SK-N-SH treated with all-trans-retinoic acid at 6 μM for 48 hours (cell line): ENCODE data around the gene BTG2.

Experiments
- ATAC-seq: fragments of 200-7000 bp; cut with Tn5 transposase; 3 replicates; pipeline ENCODE4 v1.9.1; 2020; ENCODE audit warnings: mild to moderate bottlenecking, moderate library complexity
- CREB5 ChIP-seq: fragments of 250-450 bp; sonication (Bioruptor Pico); IDR thresholded peaks from 2 replicates; pipeline ENCODE4 v1.5.1; 2020; ENCODE audit warnings: low read depth, mild to moderate bottlenecking, moderate library complexity
- CSDC2 ChIP-seq: fragments of 250-450 bp; sonication (Bioruptor Pico); IDR thresholded peaks from 2 replicates; pipeline ENCODE4 v1.5.0; 2020; ENCODE audit warnings: mild to moderate bottlenecking, moderate library complexity
- CSRNP3 ChIP-seq: fragments of 250-450 bp; sonication (Bioruptor Pico); IDR thresholded peaks from 2 replicates; pipeline ENCODE4 v1.5.1; 2021; ENCODE audit warnings: mild to moderate bottlenecking, moderate library complexity
- GLIS3 ChIP-seq: fragments of 250-450 bp; sonication (Bioruptor Pico); IDR thresholded peaks from 2 replicates; pipeline ENCODE4 v1.5.0; 2020; ENCODE audit warnings: mild to moderate bottlenecking, moderate library complexity
- ISL1 ChIP-seq: fragments of 250-450 bp; sonication (Bioruptor Pico); IDR thresholded peaks from 2 replicates; pipeline ENCODE4 v2.1.2; 2022; ENCODE audit warnings: mild to moderate bottlenecking, moderate library complexity
- OSR1 ChIP-seq: fragments of 250-450 bp; sonication (Bioruptor Pico); IDR thresholded peaks from 2 replicates; pipeline ENCODE4 v1.8.0; 2022; ENCODE audit warnings: moderate library complexity, mild to moderate bottlenecking, inconsistent platforms
- PATZ1 ChIP-seq: fragments of 250-450 bp; sonication (Bioruptor Pico); IDR thresholded peaks from 2 replicates; pipeline ENCODE4 v1.8.0; 2020; ENCODE audit warnings: mild to moderate bottlenecking, moderate library complexity, borderline replicate concordance
- POU6F1 ChIP-seq: fragments of 250-450 bp; sonication (Bioruptor Pico); IDR thresholded peaks from 2 replicates; pipeline ENCODE4 v1.8.0; 2021; ENCODE audit warnings: low read depth, mild to moderate bottlenecking, moderate library complexity, borderline replicate concordance
- RARB ChIP-seq: fragments of 250-450 bp; sonication (Bioruptor Pico); IDR thresholded peaks from 2 replicates; pipeline ENCODE4 v1.8.0; 2021; ENCODE audit warnings: mild to moderate bottlenecking, moderate library complexity
- TCF4 ChIP-seq: fragments of 250-450 bp; sonication (Bioruptor Pico); IDR thresholded peaks from 2 replicates; pipeline ENCODE4 v1.8.0; 2021; ENCODE audit warnings: mild to moderate bottlenecking, moderate library complexity, borderline replicate concordance
- TOX ChIP-seq: fragments of 250-450 bp; sonication (Bioruptor Pico); IDR thresholded peaks from 2 replicates; pipeline ENCODE4 v1.8.0; 2021; ENCODE audit warnings: mild to moderate bottlenecking, moderate library complexity, borderline replicate concordance
- TSHZ2 ChIP-seq: fragments of 250-450 bp; sonication (Bioruptor Pico); IDR thresholded peaks from 2 replicates; pipeline ENCODE4 v1.5.0; 2020; ENCODE audit warnings: mild to moderate bottlenecking, moderate library complexity
- ZFP3 ChIP-seq: fragments of 250-450 bp; sonication (Bioruptor Pico); IDR thresholded peaks from 2 replicates; pipeline ENCODE4 v1.5.0; 2020; ENCODE audit warnings: mild to moderate bottlenecking, moderate library complexity
- ZFP30 ChIP-seq: fragments of 450-650 bp; formaldehyde crosslinking; IDR thresholded peaks from 2 replicates; pipeline ENCODE4 v1.5.0; 2022; ENCODE audit warnings: mild to moderate bottlenecking, moderate library complexity
- ZNF565 ChIP-seq: fragments of 450-650 bp; formaldehyde crosslinking; conservative IDR thresholded peaks from 2 replicates; pipeline ENCODE4 v1.5.0; 2020; ENCODE audit warnings: low read depth, mild to moderate bottlenecking, moderate library complexity
- ZNF70 ChIP-seq: fragments of 450-650 bp; formaldehyde crosslinking; IDR thresholded peaks from 2 replicates; pipeline ENCODE4 v1.5.0; 2020; ENCODE audit warnings: mild to moderate bottlenecking, moderate library complexity
- ZNF8 ChIP-seq: fragments of 450-650 bp; formaldehyde crosslinking; IDR thresholded peaks from 2 replicates; pipeline ENCODE4 v1.5.0; 2020; ENCODE audit warnings: mild to moderate bottlenecking, moderate library complexity

Gene BTG2

GRCh38 chr1:203272633-203273205 is 32.6 kb upstream of the BTG2 start:
- no peak for ATAC-seq
- TF ChIP-seq ZNF565 (CRISPR knock-in tag) (no peak), ISL1 (no peak), ZNF70 (CRISPR knock-in tag) (no peak), RARB (CRISPR knock-in tag) (no peak), PATZ1 (CRISPR knock-in tag) (no peak), TCF4 (CRISPR knock-in tag) (no peak)

GRCh38 chr1:203273206-203273868 is 32.0 kb upstream of the BTG2 start:
- peak; percentile 80 for ATAC-seq
- no peak for TF ChIP-seq POU6F1
- no peak for TF ChIP-seq ZNF70 (CRISPR knock-in tag)
- no peak for TF ChIP-seq GLIS3
- TF ChIP-seq CSRNP3 (CRISPR knock-in tag) = no peak
- no peak for TF ChIP-seq CSDC2
- no peak for TF ChIP-seq TCF4 (CRISPR knock-in tag)
- TF ChIP-seq OSR1 (CRISPR knock-in tag) = no peak
- no peak for TF ChIP-seq ZFP30 (CRISPR knock-in tag)
- TF ChIP-seq ZFP3 (CRISPR knock-in tag) = no peak
- TF ChIP-seq CREB5 (CRISPR knock-in tag) = no peak
- no peak for TF ChIP-seq ZNF8 (CRISPR knock-in tag)
- TF ChIP-seq ISL1 = no peak
- no peak for TF ChIP-seq PATZ1 (CRISPR knock-in tag)
- no peak for TF ChIP-seq TSHZ2 (CRISPR knock-in tag)
- TF ChIP-seq TOX (CRISPR knock-in tag) = no peak
